Transverse colon (tissue), 4 donors: ENCODE data around the gene ALG1. TPM values are rescaled to one million over a fixed set of nuclear protein-coding genes. Genes with fewer than 3 reads are reported as not detected.
A peak's percentile ranks its signal among the peaks of the same experiment; 100 is the strongest.
"Not testable (repeated sequence)": the region's sequence is repeated elsewhere in the genome, so short reads cannot be mapped to it uniquely, and the experiment has no call there.

Experiments used
- DNase-seq: peaks from one replicate; pipeline ENCODE4 v3.0.0-alpha.2; 2019
- H3K27ac ChIP-seq, 4 donors: fragments of 200-600 bp; sonication (generic); 2 replicates each; pipeline ENCODE4 v1.5.1; 2016 to 2018; ENCODE audit warnings: inconsistent platforms in 4 of 4
- H3K27me3 ChIP-seq: fragments of 200-600 bp; sonication (generic); 2 replicates; pipeline ENCODE4 v1.5.1; 2017; ENCODE audit warnings: inconsistent platforms
- H3K36me3 ChIP-seq, 4 donors: fragments of 200-600 bp; sonication (generic); 2 replicates each; pipeline ENCODE4 v1.5.1; 2017 to 2019; ENCODE audit warnings: inconsistent platforms in 4 of 4
- H3K4me1 ChIP-seq, 4 donors: fragments of 200-600 bp; sonication (generic); 2 replicates each; pipeline ENCODE4 v1.5.1; 2017 to 2020; ENCODE audit warnings: inconsistent platforms in 4 of 4
- H3K4me3 ChIP-seq, 4 donors: fragments of 200-600 bp; sonication (generic); 1 replicate in 1 of 4; 2 replicates in 3 of 4; pipeline versions ENCODE4 v1.5.1 to v1.6.1; 2017 to 2019; ENCODE audit warnings: inconsistent platforms in 4 of 4
- H3K9me3 ChIP-seq, 2 donors: fragments of 200-600 bp; sonication (generic); 2 replicates each; pipeline ENCODE4 v1.5.1; 2017 to 2019; ENCODE audit warnings: inconsistent platforms in 2 of 2
- EP300 ChIP-seq: sonication (generic); formaldehyde crosslinking; IDR thresholded peaks from one replicate; pipeline ENCODE4 v1.6.1; 2017; ENCODE audit warnings: antibody characterized with exemption, low read depth
- POLR2A ChIP-seq: fragments of 450-650 bp; IDR thresholded peaks from one replicate; pipeline ENCODE4 v1.6.1; 2016; ENCODE audit warnings: antibody characterized with exemption, mild to moderate bottlenecking, moderate library complexity
- POLR2AphosphoS5 ChIP-seq, 3 donors: sonication (generic); formaldehyde crosslinking; IDR thresholded peaks; one replicate each; pipeline ENCODE4 v1.6.1; 2016; ENCODE audit warnings: antibody characterized with exemption in 3 of 3
- WGBS, 2 donors: methylation state at CpG; one replicate each; pipeline ENCODE4 v1.1.5; 2018; ENCODE audit warnings: low coverage in 1 of 2; 5-methylcytosine and 5-hydroxymethylcytosine counted together
- in situ Hi-C, 4 donors: fragments of 200-750 bp; cut with MboI; loops; one replicate each; pipeline versions ENCODE4 v1.15.0 to v1.15.1; 2017; ENCODE audit warnings: low sequenced_read_pairs in 3 of 4, low pct_ligation_motif_present in 1 of 4, low pct_unique_long_range_greater_than_20kb in 1 of 4
- intact Hi-C: fragments of 100-400 bp; cut with DNase I; formaldehyde crosslinking; loops from one replicate; pipeline ENCODE4 v1.15.1; 2023; ENCODE audit warnings: low total_unique reads
- total RNA-seq, 4 donors: library from RNA; depleted of rRNA; stranded (reverse); fragments of >200 nt; gene quantifications; one replicate each; pipeline ENCODE4 v1.1.0, GENCODE V29; 2016
- TF ChIP-seq, protein P1 (sequence below), 5 experiments: fragments of 200-600 bp in 3 of 5; fragments of 450-650 bp in 2 of 5; sonication (generic) in 3 of 5; IDR thresholded peaks; 1 replicate in 2 of 5; 2 replicates in 3 of 5; pipeline ENCODE4 v1.5.1; 2016 to 2017; ENCODE audit warnings: antibody characterized with exemption in 5 of 5, inconsistent platforms in 3 of 5, mild to moderate bottlenecking in 2 of 5, moderate library complexity in 1 of 5

Gene ALG1
- total RNA-seq, 4 donors from 2014 or later, result 24.4 to 111 (median 41.6) TPM

DNA sequence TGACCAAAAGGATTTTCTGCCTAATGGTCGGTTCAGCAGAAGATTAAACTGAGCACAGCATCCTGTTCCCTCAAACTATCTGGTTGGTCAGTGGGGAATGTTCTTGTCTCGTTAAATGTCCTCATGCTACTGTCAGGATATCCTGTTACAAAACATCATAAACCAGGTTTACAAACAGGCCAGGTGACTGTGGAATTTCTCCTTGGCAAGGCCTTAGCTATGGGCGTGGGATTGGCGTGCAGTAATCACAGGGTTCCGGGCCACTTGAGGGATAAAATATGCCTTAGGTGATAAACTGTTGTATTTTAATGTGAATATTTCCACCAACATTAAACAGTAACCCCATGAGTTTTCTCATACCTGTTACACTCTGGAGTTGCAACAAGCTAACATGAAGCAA is 33.4 kb downstream of the ALG1 start:
- in situ Hi-C loops, H3K36me3 ChIP-seq, H3K4me3 ChIP-seq, H3K9me3 ChIP-seq, H3K27ac ChIP-seq, H3K27me3 ChIP-seq, DNase-seq, intact Hi-C loops, H3K4me1 ChIP-seq: not testable (repeated sequence)
- WGBS, 2 donors, result 43% methylated on average over 5 of the region's 5 CpGs; no CpG with 5 or more reads in 1 of the 2 donors

DNA sequence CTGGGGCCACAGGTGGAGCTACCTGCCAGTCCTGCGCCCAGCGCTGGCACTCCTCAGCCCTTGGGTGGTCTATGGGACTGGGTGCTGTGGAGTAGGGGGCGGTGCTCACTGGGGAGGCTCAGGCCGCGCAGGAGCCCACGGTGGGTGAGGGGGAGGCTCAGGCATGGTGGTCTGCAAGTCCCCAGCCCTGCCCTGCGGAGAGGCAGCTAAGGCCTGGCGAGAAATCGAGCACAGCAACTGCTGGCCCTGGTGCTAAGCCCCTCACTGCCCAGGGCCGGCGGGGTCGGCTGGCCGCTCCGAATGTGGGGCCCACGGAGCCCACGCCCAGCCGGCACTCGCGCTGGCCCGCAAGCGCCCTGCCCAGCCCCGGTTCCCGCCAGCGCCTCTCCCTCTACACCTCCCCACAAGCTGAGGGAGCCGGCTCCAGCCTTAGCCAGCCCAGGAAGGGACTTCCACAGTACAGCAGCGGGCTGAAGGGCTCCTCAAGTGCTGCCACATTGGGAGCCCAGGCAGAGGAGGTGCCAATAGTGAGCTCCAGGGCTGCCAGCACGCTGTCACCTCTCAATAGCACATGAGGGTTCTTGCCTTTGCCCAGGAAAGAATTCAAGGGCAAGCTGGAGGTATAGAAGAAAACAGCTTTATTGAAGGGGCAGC is 37.0 kb downstream of the ALG1 start:
- WGBS, 2 donors, result 88% methylated on average over 6 of the region's 27 CpGs; no CpG with 5 or more reads in 1 of the 2 donors

DNA sequence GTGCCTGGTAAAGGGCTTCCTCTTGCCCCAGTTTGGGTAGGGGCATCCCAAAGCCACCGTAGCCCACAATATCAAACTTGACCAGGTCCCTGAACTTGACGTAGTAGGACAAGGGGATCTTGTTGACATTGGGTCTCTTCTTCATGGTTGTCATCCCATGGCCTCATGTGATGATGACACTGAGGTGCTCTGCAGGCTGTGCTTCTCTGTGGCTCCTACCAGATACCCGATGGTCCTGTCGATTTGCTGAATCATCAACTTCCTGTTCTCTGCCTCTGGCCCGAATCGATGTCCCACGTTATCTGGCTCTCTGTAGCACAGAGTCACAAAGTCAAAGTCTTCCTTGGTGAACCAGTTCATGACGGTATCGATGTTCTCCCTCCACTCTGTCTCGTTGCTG is 39.3 kb downstream of the ALG1 start:
- intact Hi-C loops, H3K27me3 ChIP-seq, H3K4me1 ChIP-seq, H3K9me3 ChIP-seq, DNase-seq, H3K27ac ChIP-seq, H3K4me3 ChIP-seq, H3K36me3 ChIP-seq, in situ Hi-C loops: not testable (repeated sequence)
- 88% methylated on average over 10 of the region's 10 CpGs; no CpG with 5 or more reads in 1 of the 2 donors for WGBS, 2 donors

More for the DNA sequence above, 37.0 kb downstream of the ALG1 start:
- Histone ChIP-seq H3K36me3 (no peaks in the 10 kb centered on the region), H3K9me3 (no peaks in the 10 kb centered on the region), H3K27ac (no peak overlapping the region), H3K4me3 (no peak overlapping the region), H3K4me1 (no peaks in the 10 kb centered on the region), H3K27me3 (no peaks in the 10 kb centered on the region)
- in situ Hi-C loops, result no loop called here
- no peak for DNase-seq
- intact Hi-C loops, result no loop called here
- TF ChIP-seq, protein P1, sequence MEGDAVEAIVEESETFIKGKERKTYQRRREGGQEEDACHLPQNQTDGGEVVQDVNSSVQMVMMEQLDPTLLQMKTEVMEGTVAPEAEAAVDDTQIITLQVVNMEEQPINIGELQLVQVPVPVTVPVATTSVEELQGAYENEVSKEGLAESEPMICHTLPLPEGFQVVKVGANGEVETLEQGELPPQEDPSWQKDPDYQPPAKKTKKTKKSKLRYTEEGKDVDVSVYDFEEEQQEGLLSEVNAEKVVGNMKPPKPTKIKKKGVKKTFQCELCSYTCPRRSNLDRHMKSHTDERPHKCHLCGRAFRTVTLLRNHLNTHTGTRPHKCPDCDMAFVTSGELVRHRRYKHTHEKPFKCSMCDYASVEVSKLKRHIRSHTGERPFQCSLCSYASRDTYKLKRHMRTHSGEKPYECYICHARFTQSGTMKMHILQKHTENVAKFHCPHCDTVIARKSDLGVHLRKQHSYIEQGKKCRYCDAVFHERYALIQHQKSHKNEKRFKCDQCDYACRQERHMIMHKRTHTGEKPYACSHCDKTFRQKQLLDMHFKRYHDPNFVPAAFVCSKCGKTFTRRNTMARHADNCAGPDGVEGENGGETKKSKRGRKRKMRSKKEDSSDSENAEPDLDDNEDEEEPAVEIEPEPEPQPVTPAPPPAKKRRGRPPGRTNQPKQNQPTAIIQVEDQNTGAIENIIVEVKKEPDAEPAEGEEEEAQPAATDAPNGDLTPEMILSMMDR (IDR thresholded peaks at IDR 0.05), result no peak
- TF ChIP-seq POLR2AphosphoS5 (IDR thresholded peaks at IDR 0.05) (no peak), EP300 (no peak), POLR2A (no peak)

- H3K27me3 ChIP-seq, H3K4me1 ChIP-seq, in situ Hi-C loops, intact Hi-C loops, H3K9me3 ChIP-seq, H3K27ac ChIP-seq, H3K36me3 ChIP-seq, DNase-seq, H3K4me3 ChIP-seq: not testable (repeated sequence)
- 43% methylated on average over 10 of the region's 10 CpGs; no CpG with 5 or more reads in 1 of the 2 donors for WGBS, 2 donors
Observed at GRCh38 chr16:5116780-5117295, 45.2 kb downstream of the ALG1 start.

DNA sequence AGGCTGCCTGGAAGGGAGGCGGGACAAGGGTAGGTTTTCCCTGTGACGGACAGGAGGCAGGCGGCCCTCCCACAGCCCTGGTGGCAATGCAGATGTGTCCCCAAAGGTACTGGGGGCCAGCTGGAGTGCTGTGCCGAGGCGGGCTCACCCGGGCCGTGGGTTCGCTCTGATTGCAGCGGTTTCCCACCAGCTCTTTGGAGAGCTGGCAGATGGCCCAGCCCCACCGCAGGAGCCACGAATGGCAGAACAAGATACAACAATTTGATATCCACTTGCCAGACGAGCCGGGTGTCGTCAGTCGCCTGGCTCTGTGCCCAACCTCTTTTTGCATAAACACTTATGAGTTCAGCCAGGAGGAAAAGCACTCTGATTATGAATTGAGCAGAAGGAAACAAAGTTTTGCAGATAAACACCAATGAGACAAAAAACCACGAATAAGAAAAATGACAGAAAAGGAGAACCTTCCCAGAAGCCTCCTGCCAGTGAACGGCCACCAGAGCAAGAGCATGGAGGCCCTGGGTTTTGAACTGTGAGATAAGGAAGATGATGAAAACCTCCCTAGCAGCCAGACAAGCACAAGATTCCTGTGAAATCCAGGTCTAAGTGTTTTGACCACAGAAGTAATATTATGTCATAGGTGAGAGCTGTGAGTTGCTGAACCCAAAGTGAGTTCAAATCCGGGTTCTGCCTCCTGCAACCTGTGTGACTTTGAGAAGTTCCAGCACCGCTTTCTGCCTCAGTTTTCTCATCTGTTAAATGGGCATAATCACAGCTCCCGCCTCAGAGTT is 45.9 kb downstream of the ALG1 start:
- in situ Hi-C loops, H3K36me3 ChIP-seq, H3K27ac ChIP-seq, H3K27me3 ChIP-seq, intact Hi-C loops, H3K9me3 ChIP-seq, H3K4me1 ChIP-seq, H3K4me3 ChIP-seq: not testable (repeated sequence)
- peak; percentile 55 for DNase-seq
- WGBS, 2 donors, result 13 to 21% methylated on average over 6 to 20 of the region's 20 CpGs

DNA sequence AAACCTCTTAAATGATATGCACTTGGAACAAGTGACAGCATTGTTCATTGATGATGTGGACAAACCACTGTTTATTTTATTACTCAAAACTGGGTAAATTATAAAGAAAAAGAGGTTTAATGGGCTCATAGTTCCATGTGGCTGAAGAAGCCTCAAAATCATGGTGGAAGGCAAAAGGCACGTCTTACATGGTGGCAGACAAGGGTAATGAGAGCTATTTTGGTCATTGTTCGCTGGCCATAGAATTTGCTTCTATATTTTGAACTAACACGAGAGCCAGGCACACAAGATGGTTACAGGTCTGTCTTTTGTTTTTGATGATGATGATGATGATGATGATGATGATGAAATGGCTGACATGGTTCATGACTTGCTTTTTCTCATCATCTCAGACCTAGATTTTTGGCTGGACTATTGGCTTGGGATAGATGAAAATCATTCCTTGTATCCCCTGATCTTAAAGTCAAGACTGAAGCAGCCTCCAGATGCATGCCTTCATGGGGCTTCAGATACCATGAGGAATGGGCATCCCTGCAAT is 59.9 kb downstream of the ALG1 start:
- WGBS, 2 donors, result 82 to 100% methylated on average over 1 to 3 of the region's 3 CpGs
- H3K36me3 ChIP-seq, H3K9me3 ChIP-seq, H3K27me3 ChIP-seq, DNase-seq, H3K4me3 ChIP-seq, in situ Hi-C loops, H3K27ac ChIP-seq, H3K4me1 ChIP-seq, intact Hi-C loops: not testable (repeated sequence)

- H3K27ac ChIP-seq, intact Hi-C loops, DNase-seq, H3K9me3 ChIP-seq, H3K36me3 ChIP-seq, H3K27me3 ChIP-seq, in situ Hi-C loops, H3K4me3 ChIP-seq, H3K4me1 ChIP-seq: not testable (repeated sequence)
- WGBS, 2 donors, result 56 to 79% methylated on average over 2 to 13 of the region's 13 CpGs
Observed at GRCh38 chr16:5132915-5133600, 61.4 kb downstream of the ALG1 start.

DNA sequence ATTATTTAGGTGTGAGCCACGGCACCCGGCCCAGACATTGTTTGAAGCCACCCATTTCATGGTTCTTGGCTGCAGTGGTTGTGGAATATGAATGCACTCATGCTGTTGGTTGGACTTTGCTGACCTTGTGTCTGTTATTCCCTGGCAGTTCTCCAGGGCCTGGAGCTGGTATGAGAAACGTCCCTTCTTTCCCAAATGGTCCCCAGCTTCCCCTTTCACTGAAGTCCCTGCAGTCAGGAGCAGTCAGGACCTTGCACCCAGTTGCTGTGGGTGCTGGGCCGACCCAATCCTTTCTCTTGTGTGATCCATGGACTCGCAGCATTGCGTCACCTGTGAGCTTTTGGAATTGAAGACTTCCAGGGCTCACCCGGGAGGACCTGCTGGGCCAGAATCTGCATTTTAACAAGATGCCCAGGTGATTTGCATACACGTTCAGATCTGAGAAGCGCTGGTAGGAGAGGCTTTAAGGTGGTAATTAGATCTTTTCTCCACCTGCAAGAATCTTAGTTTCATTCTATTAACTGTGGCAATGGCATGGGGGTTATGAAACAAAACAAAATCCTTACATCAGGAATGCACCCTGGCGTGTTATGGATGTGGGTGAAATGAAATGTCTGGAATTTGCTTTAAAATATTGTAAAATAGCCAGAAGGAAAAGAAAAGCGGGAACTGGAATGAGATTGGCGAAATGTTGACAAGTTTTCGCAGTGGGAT is 63.3 kb downstream of the ALG1 start:
- H3K9me3 ChIP-seq, in situ Hi-C loops, DNase-seq, H3K27me3 ChIP-seq, H3K4me1 ChIP-seq, H3K27ac ChIP-seq, H3K36me3 ChIP-seq, H3K4me3 ChIP-seq, intact Hi-C loops: not testable (repeated sequence)
- WGBS, 2 donors, result 59 to 61% methylated on average over 6 to 13 of the region's 13 CpGs
